HTR-8/SVneo (cell line): ENCODE data around the gene PLEKHA6.
A peak's percentile ranks its signal among the peaks of the same experiment; 100 is the strongest.

Experiments
- DNase-seq: peaks from one replicate; pipeline ENCODE4 v3.0.0; 2011; ENCODE audit warnings: low spot score, mixed read lengths; ENCODE audit not compliant: insufficient read length
- FAIRE-seq: peaks from 2 replicates; lab custom pipeline; 2011; peaks lifted over from hg19 to GRCh38; lab: Jason Lieb, UNC

The PLEKHA6 gene

GRCh38 chr1:204201348-204202040 is 158.2 kb downstream of the PLEKHA6 start:
- no peak for FAIRE-seq
- no peak for DNase-seq

GRCh38 chr1:204199579-204199978 is 160.2 kb downstream of the PLEKHA6 start:
- no peak for FAIRE-seq

GRCh38 chr1:204198348-204199340 is 161.1 kb downstream of the PLEKHA6 start:
- DNase-seq (peak; percentile 84), FAIRE-seq (peak; percentile 74)

More at GRCh38 chr1:204199579-204199978, 160.2 kb downstream of the PLEKHA6 start:
- no peak for DNase-seq

- DNase-seq = no peak
- FAIRE-seq = no peak
Observed at GRCh38 chr1:204197068-204197467, 162.7 kb downstream of the PLEKHA6 start.

- no peak for FAIRE-seq
- no peak for DNase-seq
Observed at GRCh38 chr1:204196068-204196795, 163.5 kb downstream of the PLEKHA6 start, which contains the start of gene KISS1. Gene KISS1, minus strand, starts transcription at chr1:204196491. Its CDS starts 3,615 bp downstream, at chr1:204192876.

- FAIRE-seq = no peak
- no peak for DNase-seq
Observed at GRCh38 chr1:204194771-204195170, 165.0 kb downstream of the PLEKHA6 start.

- DNase-seq = no peak
- no peak for FAIRE-seq
Observed at GRCh38 chr1:204194080-204194479, 165.6 kb downstream of the PLEKHA6 start.

- DNase-seq (no peak), FAIRE-seq (no peak)
Observed at GRCh38 chr1:204192589-204193352, 167.0 kb downstream of the PLEKHA6 start.

GRCh38 chr1:204192046-204192445 is 167.7 kb downstream of the PLEKHA6 start:
- DNase-seq = no peak
- FAIRE-seq = no peak

- FAIRE-seq = no peak
- no peak for DNase-seq
Observed at GRCh38 chr1:204191456-204191855, 168.3 kb downstream of the PLEKHA6 start.

- FAIRE-seq = no peak
Observed at GRCh38 chr1:204190212-204191211, 169.2 kb downstream of the PLEKHA6 start.

GRCh38 chr1:204188959-204189639 is 170.6 kb downstream of the PLEKHA6 start:
- FAIRE-seq (no peak), DNase-seq (no peak)

More at GRCh38 chr1:204190212-204191211, 169.2 kb downstream of the PLEKHA6 start:
- DNase-seq = no peak

GRCh38 chr1:204186597-204186996 is 173.1 kb downstream of the PLEKHA6 start:
- FAIRE-seq = no peak
- no peak for DNase-seq

GRCh38 chr1:204181116-204181515 is 178.6 kb downstream of the PLEKHA6 start:
- no peak for DNase-seq
- no peak for FAIRE-seq

GRCh38 chr1:204180133-204180532 is 179.6 kb downstream of the PLEKHA6 start:
- DNase-seq (no peak), FAIRE-seq (no peak)

GRCh38 chr1:204178487-204179281 is 181.0 kb downstream of the PLEKHA6 start:
- DNase-seq (no peak), FAIRE-seq (no peak)

GRCh38 chr1:204177133-204177532 is 182.6 kb downstream of the PLEKHA6 start:
- DNase-seq = no peak
- FAIRE-seq = peak; percentile 51
